Measurements from ENCODE around the gene ATP10D.
A peak's percentile ranks its signal among the peaks of the same experiment; 100 is the strongest.

DNA sequence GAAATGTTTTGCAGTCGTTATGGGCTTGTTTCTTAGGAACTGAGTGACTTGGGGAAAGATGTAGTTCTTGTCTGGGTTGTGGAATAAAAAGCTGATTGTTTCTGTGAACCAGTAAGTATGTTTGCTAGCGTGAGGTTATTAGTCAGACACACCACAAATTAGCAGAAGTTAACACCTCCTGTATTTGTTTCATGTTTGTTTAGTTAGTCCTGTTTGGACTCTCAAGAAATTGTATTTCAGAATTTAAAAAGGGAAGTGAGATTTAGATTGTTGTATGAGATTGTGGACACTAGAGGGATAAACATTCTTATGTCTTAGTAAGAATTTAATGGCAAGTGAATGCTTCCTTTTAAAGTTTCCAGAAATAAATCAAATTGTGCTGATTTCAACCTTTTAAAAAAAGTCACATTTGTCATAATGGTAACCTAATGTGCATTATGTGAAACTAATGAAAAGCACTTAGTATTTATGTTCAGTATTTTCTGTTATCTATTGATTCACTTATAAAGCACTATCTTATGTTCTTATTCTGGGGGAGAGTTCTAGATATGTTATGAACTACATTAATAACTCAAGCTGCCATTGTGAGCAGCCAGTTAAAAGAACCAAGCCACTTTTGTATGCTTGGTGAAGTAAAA lies 25.6 kb downstream of the ATP10D start:
- peak in 3 of 6 experiments; percentile 11 to 20 (median 13) for TF ChIP-seq CTCF (IDR thresholded peaks at IDR 0.05)
- TF ChIP-seq POLR2A (IDR thresholded peaks at IDR 0.05): no peak
